Measurements from ENCODE around the gene MAP1LC3B. TPM values are rescaled to one million over a fixed set of nuclear protein-coding genes. Genes with fewer than 3 reads are reported as not detected.

MAP1LC3B gene
- total and polyA plus RNA-seq, 2 of the 8 experiments (the other 6 are each of a cell fraction or from before 2014, with no cell fraction given): 29.5 to 48.5 TPM

GRCh38 chr16:87390641-87391323, 1.4 kb upstream of the MAP1LC3B start (continued):
- TF ChIP-seq, protein P1, sequence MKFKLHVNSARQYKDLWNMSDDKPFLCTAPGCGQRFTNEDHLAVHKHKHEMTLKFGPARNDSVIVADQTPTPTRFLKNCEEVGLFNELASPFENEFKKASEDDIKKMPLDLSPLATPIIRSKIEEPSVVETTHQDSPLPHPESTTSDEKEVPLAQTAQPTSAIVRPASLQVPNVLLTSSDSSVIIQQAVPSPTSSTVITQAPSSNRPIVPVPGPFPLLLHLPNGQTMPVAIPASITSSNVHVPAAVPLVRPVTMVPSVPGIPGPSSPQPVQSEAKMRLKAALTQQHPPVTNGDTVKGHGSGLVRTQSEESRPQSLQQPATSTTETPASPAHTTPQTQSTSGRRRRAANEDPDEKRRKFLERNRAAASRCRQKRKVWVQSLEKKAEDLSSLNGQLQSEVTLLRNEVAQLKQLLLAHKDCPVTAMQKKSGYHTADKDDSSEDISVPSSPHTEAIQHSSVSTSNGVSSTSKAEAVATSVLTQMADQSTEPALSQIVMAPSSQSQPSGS (IDR thresholded peaks at IDR 0.05; ENCODE audit: low read length): no peak
